Measurements from ENCODE around the gene EEPD1. TPM values are rescaled to one million over a fixed set of nuclear protein-coding genes. Genes with fewer than 3 reads are reported as not detected.

EEPD1 gene
- total RNA-seq, 1 experiment from 2014 or later: 0.70 TPM

GRCh38 chr7:36141351-36141750 is 11.7 kb upstream of the EEPD1 start:
- Mint-ChIP-seq H3K9me3 (ENCODE audit: unreplicated experiment) (no peaks in the 10 kb centered on the region), H3K4me3 (ENCODE audit: unreplicated experiment) (no peak overlapping the region), H3K4me1 (ENCODE audit: insufficient read depth, unreplicated experiment) (no peaks in the 10 kb centered on the region), H3K27me3 (ENCODE audit: insufficient read depth, unreplicated experiment) (no peaks in the 10 kb centered on the region), H3K36me3 (ENCODE audit: insufficient read depth, unreplicated experiment) (no peaks in the 10 kb centered on the region), H3K27ac (ENCODE audit: low read depth, unreplicated experiment) (no peak overlapping the region)
- no TSS peak for BruUV-seq (replicated peaks)
- CTCF ChIA-PET: interaction anchor here (0.6 to 1.0 kb wide), 2 partner anchors 13 to 124 kb away, joined by 3 read pairs; no protein-coding TSS in a partner anchor
- DNase-seq (ENCODE audit: unreplicated experiment): no peak
- intact Hi-C loops (cut with micrococcal nuclease): no loop called here
- POLR2A ChIA-PET: interaction anchor here (1.3 kb wide), 1 partner anchor 13 kb away, joined by 7 read pairs; no protein-coding TSS in a partner anchor
- no peak for TF ChIP-seq CTCF (IDR thresholded peaks at IDR 0.05; ENCODE audit: unreplicated experiment)

- Mint-ChIP-seq H3K36me3 (ENCODE audit: insufficient read depth, unreplicated experiment) (no peaks in the 10 kb centered on the region), H3K9me3 (ENCODE audit: unreplicated experiment) (no peaks in the 10 kb centered on the region), H3K27me3 (ENCODE audit: insufficient read depth, unreplicated experiment) (no peaks in the 10 kb centered on the region), H3K4me3 (ENCODE audit: unreplicated experiment) (no peak overlapping the region), H3K4me1 (ENCODE audit: insufficient read depth, unreplicated experiment) (no peaks in the 10 kb centered on the region), H3K27ac (ENCODE audit: low read depth, unreplicated experiment) (no peak overlapping the region)
- intact Hi-C loops (cut with micrococcal nuclease): no loop called here
- TF ChIP-seq CTCF (IDR thresholded peaks at IDR 0.05; ENCODE audit: unreplicated experiment): no peak
- ChIA-PET CTCF (interaction anchor here (0.6 to 1.0 kb wide), 2 partner anchors 13 to 125 kb away, joined by 3 read pairs; no protein-coding TSS in a partner anchor), POLR2A (interaction anchor here (1.3 to 1.4 kb wide), 2 partner anchors 13 to 22 kb away, joined by 5 to 7 read pairs; no protein-coding TSS in a partner anchor)
- DNase-seq (ENCODE audit: unreplicated experiment): no peak
- no TSS peak for BruUV-seq (replicated peaks)
Measured at GRCh38 chr7:36141850-36142249, 11.2 kb upstream of the EEPD1 start.

- H3K4me3 Mint-ChIP-seq (ENCODE audit: unreplicated experiment): no peak overlapping the region
Measured at GRCh38 chr7:36144189-36144588, 8.9 kb upstream of the EEPD1 start.

GRCh38 chr7:36145686-36146085 is 7.4 kb upstream of the EEPD1 start:
- H3K4me3 Mint-ChIP-seq (ENCODE audit: unreplicated experiment): no peak overlapping the region
- intact Hi-C loops (cut with micrococcal nuclease): no loop called here
- CTCF ChIA-PET: no interaction called here
- no peak for DNase-seq (ENCODE audit: unreplicated experiment)
- BruUV-seq (replicated peaks): no TSS peak
- H3K27me3 Mint-ChIP-seq (ENCODE audit: insufficient read depth, unreplicated experiment): no peaks in the 10 kb centered on the region
- H3K9me3 Mint-ChIP-seq (ENCODE audit: unreplicated experiment): peaks cover 7% of the 10 kb centered on the region
- H3K4me1 Mint-ChIP-seq (ENCODE audit: insufficient read depth, unreplicated experiment): no peaks in the 10 kb centered on the region
- H3K27ac Mint-ChIP-seq (ENCODE audit: low read depth, unreplicated experiment): no peak overlapping the region
- POLR2A ChIA-PET: no interaction called here
- TF ChIP-seq CTCF (IDR thresholded peaks at IDR 0.05; ENCODE audit: unreplicated experiment): no peak
- H3K36me3 Mint-ChIP-seq (ENCODE audit: insufficient read depth, unreplicated experiment): no peaks in the 10 kb centered on the region

More at GRCh38 chr7:36144189-36144588, 8.9 kb upstream of the EEPD1 start:
- Mint-ChIP-seq H3K36me3 (ENCODE audit: insufficient read depth, unreplicated experiment) (no peaks in the 10 kb centered on the region), H3K27me3 (ENCODE audit: insufficient read depth, unreplicated experiment) (no peaks in the 10 kb centered on the region), H3K4me1 (ENCODE audit: insufficient read depth, unreplicated experiment) (no peaks in the 10 kb centered on the region), H3K27ac (ENCODE audit: low read depth, unreplicated experiment) (no peak overlapping the region), H3K9me3 (ENCODE audit: unreplicated experiment) (peaks cover under 1% of the 10 kb centered on the region)
- intact Hi-C loops (cut with micrococcal nuclease): no loop called here
- no peak for DNase-seq (ENCODE audit: unreplicated experiment)
- BruUV-seq (replicated peaks): no TSS peak
- CTCF ChIA-PET: no interaction called here
- POLR2A ChIA-PET: interaction anchor here (1.2 kb wide), 1 partner anchor 15 kb away, joined by 3 read pairs; no protein-coding TSS in a partner anchor
- TF ChIP-seq CTCF (IDR thresholded peaks at IDR 0.05; ENCODE audit: unreplicated experiment): no peak

Measured in MCF 10A (cell line).